Mesenchymal stem cell (in vitro differentiated cells and primary cell): ENCODE results near the gene ADAM8.

Source experiments
- DNase-seq: peaks from one replicate; pipeline ENCODE4 v3.0.0-alpha.2; 2013
- H2AFZ ChIP-seq: one replicate; pipeline ENCODE4 v1.6.1; 2013; ENCODE audit warnings: low read depth, mild to moderate bottlenecking, control low read depth, inconsistent platforms, low read length, moderate library complexity
- H2AK5ac ChIP-seq: 2 replicates; pipeline ENCODE4 v1.6.1; 2013; ENCODE audit warnings: low read length, moderate library complexity, mild to moderate bottlenecking, inconsistent platforms; ENCODE audit not compliant: severe bottlenecking
- H2BK120ac ChIP-seq: one replicate; pipeline ENCODE4 v1.6.1; 2013; ENCODE audit warnings: low read depth, mild to moderate bottlenecking, inconsistent platforms, low read length, moderate library complexity
- H2BK12ac ChIP-seq, 2 experiments: one replicate each; pipeline ENCODE4 v1.6.1; 2013; ENCODE audit warnings: inconsistent platforms in 2 of 2, low read length in 2 of 2, mild to moderate bottlenecking in 2 of 2, moderate library complexity in 2 of 2, control low read depth in 1 of 2
- H2BK15ac ChIP-seq: one replicate; pipeline ENCODE4 v1.6.1; 2013; ENCODE audit warnings: mild to moderate bottlenecking, low read depth, inconsistent platforms; ENCODE audit not compliant: poor library complexity, severe bottlenecking
- H2BK5ac ChIP-seq: 2 replicates; pipeline ENCODE4 v1.6.1; 2013; ENCODE audit warnings: low read depth, mild to moderate bottlenecking, low read length, control low read depth, inconsistent platforms; ENCODE audit not compliant: poor library complexity, severe bottlenecking
- H3K14ac ChIP-seq, 2 experiments: one replicate each; pipeline ENCODE4 v1.6.1; 2013; ENCODE audit warnings: inconsistent platforms in 2 of 2, low read length in 2 of 2, control low read depth in 1 of 2, mild to moderate bottlenecking in 1 of 2, moderate library complexity in 1 of 2
- H3K18ac ChIP-seq, 2 experiments: one replicate each; pipeline ENCODE4 v1.6.1; 2013; ENCODE audit warnings: inconsistent platforms in 2 of 2, low read length in 2 of 2, control low read depth in 1 of 2, low read depth in 1 of 2, mild to moderate bottlenecking in 1 of 2
- H3K23ac ChIP-seq, 2 experiments: one replicate each; pipeline ENCODE4 v1.6.1; 2013; ENCODE audit warnings: inconsistent platforms in 2 of 2, low read length in 2 of 2, mild to moderate bottlenecking in 2 of 2, moderate library complexity in 2 of 2, control low read depth in 1 of 2
- H3K27ac ChIP-seq: 2 replicates; pipeline ENCODE4 v1.5.1; 2013; ENCODE audit warnings: mild to moderate bottlenecking, moderate library complexity, low read length, control low read depth, inconsistent platforms; ENCODE audit not compliant: poor library complexity, severe bottlenecking
- H3K27me3 ChIP-seq, 2 experiments: 2 replicates each; pipeline versions ENCODE4 v1.6.1 to v1.7.0; 2013; ENCODE audit warnings: low read length in 2 of 2, mild to moderate bottlenecking in 2 of 2, moderate library complexity in 2 of 2, control low read depth in 1 of 2, inconsistent platforms in 1 of 2; ENCODE audit not compliant: control insufficient read depth in 1 of 2, insufficient read depth in 1 of 2
- H3K36me3 ChIP-seq, 2 experiments: 2 replicates each; pipeline versions ENCODE4 v1.6.1 to v1.7.0; 2013; ENCODE audit warnings: low read length in 2 of 2, control low read depth in 1 of 2, inconsistent platforms in 1 of 2, low read depth in 1 of 2, mild to moderate bottlenecking in 1 of 2; ENCODE audit not compliant: insufficient read depth in 2 of 2, control insufficient read depth in 1 of 2
- H3K4ac ChIP-seq, 2 experiments: one replicate each; pipeline ENCODE4 v1.6.1; 2013; ENCODE audit warnings: inconsistent platforms in 2 of 2, low read length in 2 of 2, mild to moderate bottlenecking in 2 of 2, moderate library complexity in 2 of 2, control low read depth in 1 of 2, low read depth in 1 of 2
- H3K4me1 ChIP-seq: 2 replicates; pipeline ENCODE4 v1.6.1; 2013; ENCODE audit warnings: low read depth, low read length, control low read depth; ENCODE audit not compliant: control insufficient read depth, insufficient read depth
- H3K4me2 ChIP-seq: 2 replicates; pipeline ENCODE4 v1.6.1; 2013; ENCODE audit warnings: low read length, mild to moderate bottlenecking, inconsistent platforms; ENCODE audit not compliant: poor library complexity, severe bottlenecking
- H3K4me3 ChIP-seq, 2 experiments: 2 replicates each; pipeline versions ENCODE4 v1.5.1 to v1.7.0; 2013; ENCODE audit warnings: low read length in 2 of 2, mild to moderate bottlenecking in 2 of 2, control low read depth in 1 of 2, low read depth in 1 of 2; ENCODE audit not compliant: insufficient read depth in 1 of 2
- H3K79me1 ChIP-seq: replicated peaks from 2 replicates; pipeline ENCODE4 v1.6.1; 2013; ENCODE audit warnings: mild to moderate bottlenecking, control low read depth, low read length, inconsistent platforms; ENCODE audit not compliant: poor library complexity, severe bottlenecking
- H3K9ac ChIP-seq: 2 replicates; pipeline ENCODE4 v1.7.0; 2013; ENCODE audit warnings: mild to moderate bottlenecking, low read length, moderate library complexity
- H3K9me3 ChIP-seq: 2 replicates; pipeline ENCODE4 v1.7.0; 2013; ENCODE audit warnings: mild to moderate bottlenecking, low read length; ENCODE audit not compliant: control insufficient read depth
- H4K8ac ChIP-seq: one replicate; pipeline ENCODE4 v1.6.1; 2013; ENCODE audit warnings: inconsistent platforms, mild to moderate bottlenecking, low read length, moderate library complexity
- H4K91ac ChIP-seq: one replicate; pipeline ENCODE4 v1.6.1; 2013; ENCODE audit warnings: mild to moderate bottlenecking, low read length, inconsistent platforms
- WGBS: methylation state at CpG from one replicate; pipeline ENCODE4 v1.1.7; 2013; ENCODE audit warnings: mixed read lengths; 5-methylcytosine and 5-hydroxymethylcytosine counted together

The ADAM8 gene

GRCh38 chr10:133258818-133259601 lies 17.7 kb downstream of the ADAM8 start:
- Histone ChIP-seq H3K4me2 (no peak overlapping the region), H2BK5ac (peak overlapping the region; percentile 19), H3K4ac (peak overlapping the region; percentile 86 to 87), H2BK12ac (peak overlapping the region; percentile 98), H3K79me1 (no peaks in the 10 kb centered on the region), H3K27ac (peak overlapping the region; percentile 91), H3K27me3 (no peaks in the 10 kb centered on the region), H3K9ac (peak overlapping the region; percentile 51), H3K23ac (peak overlapping the region in 1 of 2 experiments; percentile 27), H2BK15ac (peak overlapping the region; percentile 75), H4K91ac (peak overlapping the region; percentile 98), H3K9me3 (no peaks in the 10 kb centered on the region), H3K36me3 (peaks cover 0 to 3% of the 10 kb centered on the region in 2 experiments), H2BK120ac (peak overlapping the region; percentile 56), H3K4me3 (no peak overlapping the region), H3K4me1 (peaks cover 48% of the 10 kb centered on the region), H4K8ac (peak overlapping the region; percentile 93), H3K14ac (peak overlapping the region in 1 of 2 experiments; percentile 93), H2AK5ac (peak overlapping the region; percentile 34), H3K18ac (peak overlapping the region; percentile 92 to 94), H2AFZ (peak overlapping the region; percentile 1)
- DNase-seq: peak; percentile 99
- 26% methylated on average over 24 of the region's 24 CpGs for WGBS

GRCh38 chr10:133258066-133258817 lies 18.4 kb downstream of the ADAM8 start:
- peak overlapping the region; percentile 56 for H2BK120ac ChIP-seq

DNA sequence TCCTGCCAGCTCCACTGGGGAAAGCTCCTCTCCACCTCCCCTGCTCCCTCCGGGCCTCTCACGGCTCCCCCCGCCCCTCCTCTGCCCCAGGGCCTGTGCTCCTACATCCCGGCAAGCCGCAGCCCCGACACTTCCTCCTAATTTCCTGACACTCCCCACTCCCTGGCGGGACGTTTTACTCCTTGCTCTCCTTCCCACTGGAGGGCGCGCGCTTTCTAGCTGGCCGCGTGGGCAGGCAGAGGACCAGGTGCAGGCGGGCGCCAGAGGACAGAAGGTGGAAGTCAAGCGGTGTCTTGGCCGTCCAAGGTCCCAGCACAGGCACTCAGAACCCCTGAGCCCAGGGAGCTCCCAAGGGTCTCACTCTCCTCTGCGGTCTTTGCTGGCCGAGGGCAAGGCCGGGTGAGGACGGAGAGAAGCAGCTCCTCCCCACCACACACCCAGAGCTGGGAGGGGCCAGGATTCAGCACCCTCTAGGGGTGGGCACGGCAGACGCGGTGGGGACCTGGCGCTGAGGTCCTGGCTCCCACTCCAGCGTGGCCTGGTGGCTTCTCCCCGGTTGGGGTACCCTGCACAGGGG lies 19.1 kb downstream of the ADAM8 start:
- H2BK12ac ChIP-seq: peak overlapping the region; percentile 79 to 98
- no peak overlapping the region for H3K27ac ChIP-seq
- peak overlapping the region; percentile 84 for H4K91ac ChIP-seq
- peak overlapping the region; percentile 52 to 94 for H3K18ac ChIP-seq
- peak overlapping the region; percentile 20 for H2AFZ ChIP-seq
- peak overlapping the region; percentile 94 for H4K8ac ChIP-seq
- H3K9me3 ChIP-seq: no peaks in the 10 kb centered on the region
- no peak overlapping the region for H2BK5ac ChIP-seq
- H2BK15ac ChIP-seq: peak overlapping the region; percentile 86
- DNase-seq: peak; percentile 48
- H3K23ac ChIP-seq: no peak overlapping the region
- H3K27me3 ChIP-seq: no peaks in the 10 kb centered on the region
- H3K14ac ChIP-seq: peak overlapping the region in 1 of 2 experiments; percentile 79
- H2BK120ac ChIP-seq: no peak overlapping the region
- H3K79me1 ChIP-seq: no peaks in the 10 kb centered on the region
- H3K36me3 ChIP-seq: no peaks in the 10 kb centered on the region
- peak overlapping the region; percentile 60 for H3K4me2 ChIP-seq
- peaks cover 44% of the 10 kb centered on the region for H3K4me1 ChIP-seq
- H2AK5ac ChIP-seq: no peak overlapping the region
- peak overlapping the region; percentile 26 to 35 for H3K4me3 ChIP-seq
- peak overlapping the region; percentile 5 for H3K9ac ChIP-seq
- H3K4ac ChIP-seq: peak overlapping the region in 1 of 2 experiments; percentile 32
- whole genome bisulfite sequencing: 8% methylated on average over 27 of the region's 27 CpGs

More at GRCh38 chr10:133258066-133258817, 18.4 kb downstream of the ADAM8 start:
- peak overlapping the region; percentile 5 for H3K9ac ChIP-seq
- peak overlapping the region; percentile 75 for H2BK15ac ChIP-seq
- H2BK12ac ChIP-seq: peak overlapping the region; percentile 89 to 98
- H3K18ac ChIP-seq: peak overlapping the region; percentile 92 to 94
- H3K4me3 ChIP-seq: no peak overlapping the region
- H3K23ac ChIP-seq: peak overlapping the region in 1 of 2 experiments; percentile 27
- H3K79me1 ChIP-seq: no peaks in the 10 kb centered on the region
- H3K4ac ChIP-seq: peak overlapping the region; percentile 86 to 87
- H3K27ac ChIP-seq: peak overlapping the region; percentile 91
- peak overlapping the region; percentile 34 for H2AK5ac ChIP-seq
- H2BK5ac ChIP-seq: no peak overlapping the region
- no peaks in the 10 kb centered on the region for H3K27me3 ChIP-seq
- peak overlapping the region in 1 of 2 experiments; percentile 3 for H3K14ac ChIP-seq
- H4K8ac ChIP-seq: peak overlapping the region; percentile 93
- H2AFZ ChIP-seq: no peak overlapping the region
- no peak for DNase-seq
- no peaks in the 10 kb centered on the region for H3K9me3 ChIP-seq
- H3K4me1 ChIP-seq: peaks cover 48% of the 10 kb centered on the region
- H3K4me2 ChIP-seq: peak overlapping the region; percentile 60
- H3K36me3 ChIP-seq: peaks cover 0 to 3% of the 10 kb centered on the region in 2 experiments
- 77% methylated on average over 20 of the region's 21 CpGs for WGBS
- H4K91ac ChIP-seq: peak overlapping the region; percentile 98
